ENCODE results near the gene SORCS2.

SORCS2 gene

GRCh38 chr4:7304436-7304835, 112.1 kb downstream of the SORCS2 start:
- no peak for DNase-seq (ENCODE audit: low read depth)
- H3K4me3 ChIP-seq (ENCODE audit: low read depth, low read length), result no peak overlapping the region
- no peak for TF ChIP-seq CTCF (conservative IDR thresholded peaks at IDR 0.05; ENCODE audit: low read depth, low read length)

GRCh38 chr4:7306021-7306965, 114.0 kb downstream of the SORCS2 start:
- H3K4me3 ChIP-seq (ENCODE audit: low read depth, low read length), result no peak overlapping the region
- no peak for TF ChIP-seq CTCF (conservative IDR thresholded peaks at IDR 0.05; ENCODE audit: low read depth, low read length)
- no peak for DNase-seq (ENCODE audit: low read depth)

GRCh38 chr4:7306986-7307385, 114.6 kb downstream of the SORCS2 start:
- DNase-seq (ENCODE audit: low read depth), result no peak
- no peak overlapping the region for H3K4me3 ChIP-seq (ENCODE audit: low read depth, low read length)
- no peak for TF ChIP-seq CTCF (conservative IDR thresholded peaks at IDR 0.05; ENCODE audit: low read depth, low read length)

- no peak for DNase-seq (ENCODE audit: low read depth)
- no peak overlapping the region for H3K4me3 ChIP-seq (ENCODE audit: low read depth, low read length)
- no peak for TF ChIP-seq CTCF (conservative IDR thresholded peaks at IDR 0.05; ENCODE audit: low read depth, low read length)
Observed at GRCh38 chr4:7307394-7308099, 115.2 kb downstream of the SORCS2 start.

GRCh38 chr4:7309181-7309580, 116.8 kb downstream of the SORCS2 start:
- H3K4me3 ChIP-seq (ENCODE audit: low read depth, low read length), result no peak overlapping the region
- no peak for DNase-seq (ENCODE audit: low read depth)
- no peak for TF ChIP-seq CTCF (conservative IDR thresholded peaks at IDR 0.05; ENCODE audit: low read depth, low read length)

- H3K4me3 ChIP-seq (ENCODE audit: low read depth, low read length), result no peak overlapping the region
- DNase-seq (ENCODE audit: low read depth), result no peak
- TF ChIP-seq CTCF (conservative IDR thresholded peaks at IDR 0.05; ENCODE audit: low read depth, low read length), result no peak
Observed at GRCh38 chr4:7309636-7310390, 117.5 kb downstream of the SORCS2 start.

All from choroid plexus epithelial cell (primary cell).